GM23338 (cell line): ENCODE data around the gene KDM4B. TPM values are rescaled to one million over a fixed set of nuclear protein-coding genes. Genes with fewer than 3 reads are reported as not detected.

ENCODE experiments used
- ATAC-seq: fragments of 200-7000 bp; cut with Tn5 transposase; 3 replicates; pipeline ENCODE4 v1.9.1; 2020
- DNase-seq: peaks from one replicate; pipeline ENCODE4 v3.0.0-alpha.2; 2015; ENCODE audit warnings: low spot score
- H2AFZ ChIP-seq: fragments of 200-600 bp; sonication (generic); 2 replicates; pipeline ENCODE4 v1.8.0; 2016; ENCODE audit warnings: antibody characterized with exemption, mild to moderate bottlenecking, moderate library complexity
- H3F3A ChIP-seq: fragments of 200-600 bp; sonication (generic); replicated peaks from 2 replicates; pipeline ENCODE4 v1.8.0; 2017; ENCODE audit warnings: antibody characterized with exemption, mixed run types, low read depth
- H3K27ac ChIP-seq: fragments of 200-600 bp; sonication (generic); 2 replicates; pipeline ENCODE4 v1.6.1; 2016; ENCODE audit warnings: low read depth
- H3K27me3 ChIP-seq: fragments of 200-600 bp; sonication (generic); 2 replicates; pipeline ENCODE4 v1.8.0; 2016; ENCODE audit warnings: mild to moderate bottlenecking, mixed run types, moderate library complexity; ENCODE audit not compliant: insufficient read depth
- H3K36me3 ChIP-seq: fragments of 200-600 bp; sonication (generic); 2 replicates; pipeline ENCODE4 v1.8.0; 2016; ENCODE audit warnings: mild to moderate bottlenecking; ENCODE audit not compliant: insufficient read depth
- H3K4me1 ChIP-seq: fragments of 200-600 bp; sonication (generic); 2 replicates; pipeline ENCODE4 v1.8.0; 2016; ENCODE audit warnings: mild to moderate bottlenecking, moderate library complexity; ENCODE audit not compliant: insufficient read depth
- H3K4me2 ChIP-seq: fragments of 200-600 bp; sonication (generic); 2 replicates; pipeline ENCODE4 v1.7.1; 2017; ENCODE audit warnings: mixed run types
- H3K4me3 ChIP-seq: fragments of 200-600 bp; sonication (generic); 2 replicates; pipeline ENCODE4 v1.6.1; 2016; ENCODE audit warnings: mixed run types
- H3K79me2 ChIP-seq: fragments of 200-600 bp; sonication (generic); replicated peaks from 2 replicates; pipeline ENCODE4 v1.8.0; 2017; ENCODE audit warnings: mild to moderate bottlenecking; ENCODE audit not compliant: insufficient read depth
- H3K9me2 ChIP-seq: fragments of 200-600 bp; sonication (generic); 2 replicates; pipeline ENCODE4 v1.8.0; 2017; ENCODE audit not compliant: insufficient read depth
- H4K20me1 ChIP-seq: fragments of 200-600 bp; sonication (generic); replicated peaks from 2 replicates; pipeline ENCODE4 v1.8.0; 2017; ENCODE audit warnings: mild to moderate bottlenecking; ENCODE audit not compliant: insufficient read depth
- H3K27ac Mint-ChIP-seq: 2 replicates; pipeline ENCODE4 v1.8.0; 2020; ENCODE audit warnings: inconsistent platforms, mild to moderate bottlenecking, moderate library complexity, mixed read lengths
- H3K27me3 Mint-ChIP-seq: 3 replicates; pipeline ENCODE4 v1.8.0; 2022; ENCODE audit warnings: low read depth, mild to moderate bottlenecking, moderate library complexity, mixed read lengths, inconsistent platforms; ENCODE audit not compliant: insufficient read depth, poor library complexity
- H3K36me3 Mint-ChIP-seq: 3 replicates; pipeline ENCODE4 v1.8.0; 2021; ENCODE audit warnings: low read depth, mild to moderate bottlenecking, inconsistent platforms, moderate library complexity, mixed read lengths
- H3K4me1 Mint-ChIP-seq: 3 replicates; pipeline ENCODE4 v1.8.0; 2020; ENCODE audit warnings: mild to moderate bottlenecking, inconsistent platforms, mixed read lengths
- H3K4me3 Mint-ChIP-seq: 3 replicates; pipeline ENCODE4 v1.8.0; 2021; ENCODE audit warnings: moderate library complexity, mild to moderate bottlenecking, inconsistent platforms, mixed read lengths
- H3K9me3 Mint-ChIP-seq: 3 replicates; pipeline ENCODE4 v1.8.0; 2020; ENCODE audit warnings: moderate library complexity, mild to moderate bottlenecking, inconsistent platforms, mixed read lengths
- CREB1 ChIP-seq: fragments of 250-450 bp; sonication (Bioruptor Pico); IDR thresholded peaks from 2 replicates; pipeline ENCODE4 v1.5.0; 2020; ENCODE audit warnings: low read depth, mild to moderate bottlenecking, moderate library complexity
- EZH2 ChIP-seq: fragments of 200-600 bp; sonication (generic); IDR thresholded peaks from one replicate; pipeline ENCODE4 v1.8.0; 2017; ENCODE audit warnings: antibody characterized with exemption, mild to moderate bottlenecking, low read depth; ENCODE audit not compliant: unreplicated experiment
- EZH2phosphoT487 ChIP-seq: fragments of 200-600 bp; sonication (generic); IDR thresholded peaks from one replicate; pipeline ENCODE4 v1.8.1; 2018; ENCODE audit warnings: antibody characterized with exemption; ENCODE audit not compliant: unreplicated experiment
- JUNB ChIP-seq: IDR thresholded peaks from one replicate; pipeline ENCODE4 v1.6.1; 2016; ENCODE audit warnings: antibody characterized with exemption; ENCODE audit not compliant: unreplicated experiment
- NANOG ChIP-seq: IDR thresholded peaks from 2 replicates; pipeline ENCODE4 v1.6.1; 2016; ENCODE audit warnings: antibody characterized with exemption, borderline replicate concordance
- POLR2AphosphoS5 ChIP-seq: IDR thresholded peaks from 2 replicates; pipeline ENCODE4 v1.6.1; 2016; ENCODE audit warnings: antibody characterized with exemption, low read depth
- STAT1 ChIP-seq: IDR thresholded peaks from one replicate; pipeline ENCODE4 v1.6.1; 2016; ENCODE audit warnings: antibody characterized with exemption; ENCODE audit not compliant: unreplicated experiment
- ZNF114 ChIP-seq: fragments of 250-450 bp; sonication (Bioruptor Pico); IDR thresholded peaks from 2 replicates; pipeline ENCODE4 v1.5.0; 2020; ENCODE audit warnings: mild to moderate bottlenecking, moderate library complexity
- ZNF331 ChIP-seq: fragments of 250-450 bp; sonication (Bioruptor Pico); IDR thresholded peaks from 2 replicates; pipeline ENCODE4 v1.5.0; 2020; ENCODE audit warnings: low read depth, mild to moderate bottlenecking, moderate library complexity
- polyA plus RNA-seq: library from polyadenylated mRNA; unstranded; fragments of >200 nt; fragmentation: Nextera tagmentation; extraction: Ambion mirVana; gene quantifications from 2 replicates; pipeline ENCODE4 v1.2.1, GENCODE V29; 2016
- total RNA-seq: library from RNA; depleted of rRNA; stranded (reverse); fragments of >200 nt; shearing (Covaris generic); gene quantifications from 2 replicates; pipeline ENCODE4 v1.2.3, GENCODE V29; 2014
- TF ChIP-seq, protein P1 (sequence below), 2 experiments: fragments of 200-600 bp in 1 of 2; sonication (generic) in 1 of 2; conservative IDR thresholded peaks; 2 replicates each; pipeline versions ENCODE4 v1.5.1 to v1.6.1; 2016 to 2017; ENCODE audit warnings: antibody characterized with exemption in 2 of 2, low read depth in 2 of 2, mild to moderate bottlenecking in 2 of 2, moderate library complexity in 1 of 2
- TF ChIP-seq, protein P2 (sequence below): IDR thresholded peaks from 2 replicates; pipeline ENCODE4 v1.6.1; 2016; ENCODE audit warnings: antibody characterized with exemption
- TF ChIP-seq, protein P3 (sequence below): fragments of 250-450 bp; sonication (Bioruptor Pico); IDR thresholded peaks from 2 replicates; pipeline ENCODE4 v1.5.0; 2020; ENCODE audit warnings: mild to moderate bottlenecking, moderate library complexity
- TF ChIP-seq, protein P4 (sequence below): IDR thresholded peaks from one replicate; pipeline ENCODE4 v1.6.1; 2018; ENCODE audit warnings: antibody characterized with exemption; ENCODE audit not compliant: unreplicated experiment

KDM4B gene
- total and polyA plus RNA-seq, 2 experiments from 2014 or later = 9.1 to 27.6 TPM

DNA sequence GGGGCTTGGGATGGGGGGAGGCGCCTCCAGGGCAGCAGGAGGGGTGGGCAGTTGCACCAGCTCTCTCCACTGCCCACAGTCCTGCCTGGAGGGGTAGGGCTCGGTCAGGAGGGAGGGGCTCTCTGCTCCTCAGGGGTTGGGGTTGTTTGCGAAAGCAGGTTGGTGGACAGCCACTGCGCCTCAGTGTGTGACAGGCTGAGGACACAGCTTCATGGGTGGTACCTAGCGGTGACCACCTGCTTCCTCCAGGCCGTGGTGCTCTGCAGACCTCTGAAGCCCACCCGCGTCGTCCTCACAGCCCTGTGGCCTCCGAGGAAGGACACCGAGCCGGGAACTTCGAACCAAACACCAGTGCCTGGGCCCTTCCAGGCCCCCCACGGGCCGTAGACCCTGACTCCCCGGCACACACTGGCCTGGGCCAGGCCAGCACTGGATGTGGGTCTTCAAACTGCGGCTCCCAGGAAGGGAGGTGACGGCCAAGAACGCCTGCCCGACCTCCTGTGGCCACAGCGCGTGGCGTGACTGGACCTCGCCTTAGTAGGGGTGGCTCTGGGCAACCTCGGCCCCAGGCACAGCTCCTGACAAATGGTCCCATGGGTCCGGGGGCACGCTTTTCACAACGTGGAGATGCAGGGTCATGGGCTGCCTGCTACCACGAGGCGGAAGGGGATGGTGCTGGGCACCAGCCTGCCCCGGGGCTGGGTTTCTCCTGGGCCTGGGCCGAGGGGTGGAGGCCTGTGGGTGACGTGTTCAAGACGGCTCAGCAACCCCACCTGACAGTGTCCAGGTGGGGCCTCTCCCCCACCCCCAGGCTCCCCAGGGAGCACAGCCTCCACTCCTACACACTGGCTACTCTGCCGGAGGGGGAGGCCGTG, 173.2 kb downstream of the KDM4B start:
- Histone ChIP-seq H2AFZ (no peak overlapping the region), H3K79me2 (no peaks in the 10 kb centered on the region), H3K9me2 (no peaks in the 10 kb centered on the region), H3K4me3 (no peak overlapping the region), H3K27me3 (no peaks in the 10 kb centered on the region), H3F3A (no peaks in the 10 kb centered on the region), H3K36me3 (peaks cover 3% of the 10 kb centered on the region; the same call in 1 of the 2 replicates), H4K20me1 (no peaks in the 10 kb centered on the region; the same call in 1 of the 2 replicates), H3K27ac (no peak overlapping the region), H3K4me2 (no peak overlapping the region), H3K4me1 (no peaks in the 10 kb centered on the region)
- Mint-ChIP-seq H3K9me3 (no peaks in the 10 kb centered on the region; the same call in 2 of the 3 replicates), H3K4me1 (no peaks in the 10 kb centered on the region; the same call in 2 of the 3 replicates), H3K4me3 (no peak overlapping the region), H3K27me3 (peaks cover 14% of the 10 kb centered on the region), H3K27ac (no peak overlapping the region), H3K36me3 (peaks cover 29% of the 10 kb centered on the region)
- DNase-seq (no peak), ATAC-seq (no peak)
- TF ChIP-seq, protein P1, sequence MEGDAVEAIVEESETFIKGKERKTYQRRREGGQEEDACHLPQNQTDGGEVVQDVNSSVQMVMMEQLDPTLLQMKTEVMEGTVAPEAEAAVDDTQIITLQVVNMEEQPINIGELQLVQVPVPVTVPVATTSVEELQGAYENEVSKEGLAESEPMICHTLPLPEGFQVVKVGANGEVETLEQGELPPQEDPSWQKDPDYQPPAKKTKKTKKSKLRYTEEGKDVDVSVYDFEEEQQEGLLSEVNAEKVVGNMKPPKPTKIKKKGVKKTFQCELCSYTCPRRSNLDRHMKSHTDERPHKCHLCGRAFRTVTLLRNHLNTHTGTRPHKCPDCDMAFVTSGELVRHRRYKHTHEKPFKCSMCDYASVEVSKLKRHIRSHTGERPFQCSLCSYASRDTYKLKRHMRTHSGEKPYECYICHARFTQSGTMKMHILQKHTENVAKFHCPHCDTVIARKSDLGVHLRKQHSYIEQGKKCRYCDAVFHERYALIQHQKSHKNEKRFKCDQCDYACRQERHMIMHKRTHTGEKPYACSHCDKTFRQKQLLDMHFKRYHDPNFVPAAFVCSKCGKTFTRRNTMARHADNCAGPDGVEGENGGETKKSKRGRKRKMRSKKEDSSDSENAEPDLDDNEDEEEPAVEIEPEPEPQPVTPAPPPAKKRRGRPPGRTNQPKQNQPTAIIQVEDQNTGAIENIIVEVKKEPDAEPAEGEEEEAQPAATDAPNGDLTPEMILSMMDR (conservative IDR thresholded peaks at IDR 0.05; ENCODE audit: low read depth in 2 of 2) = no peak
- TF ChIP-seq POLR2AphosphoS5 = no peak
- TF ChIP-seq CREB1 (CRISPR knock-in tag) = no peak
- TF ChIP-seq, protein P2, sequence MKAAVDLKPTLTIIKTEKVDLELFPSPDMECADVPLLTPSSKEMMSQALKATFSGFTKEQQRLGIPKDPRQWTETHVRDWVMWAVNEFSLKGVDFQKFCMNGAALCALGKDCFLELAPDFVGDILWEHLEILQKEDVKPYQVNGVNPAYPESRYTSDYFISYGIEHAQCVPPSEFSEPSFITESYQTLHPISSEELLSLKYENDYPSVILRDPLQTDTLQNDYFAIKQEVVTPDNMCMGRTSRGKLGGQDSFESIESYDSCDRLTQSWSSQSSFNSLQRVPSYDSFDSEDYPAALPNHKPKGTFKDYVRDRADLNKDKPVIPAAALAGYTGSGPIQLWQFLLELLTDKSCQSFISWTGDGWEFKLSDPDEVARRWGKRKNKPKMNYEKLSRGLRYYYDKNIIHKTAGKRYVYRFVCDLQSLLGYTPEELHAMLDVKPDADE = no peak
- TF ChIP-seq, protein P3, sequence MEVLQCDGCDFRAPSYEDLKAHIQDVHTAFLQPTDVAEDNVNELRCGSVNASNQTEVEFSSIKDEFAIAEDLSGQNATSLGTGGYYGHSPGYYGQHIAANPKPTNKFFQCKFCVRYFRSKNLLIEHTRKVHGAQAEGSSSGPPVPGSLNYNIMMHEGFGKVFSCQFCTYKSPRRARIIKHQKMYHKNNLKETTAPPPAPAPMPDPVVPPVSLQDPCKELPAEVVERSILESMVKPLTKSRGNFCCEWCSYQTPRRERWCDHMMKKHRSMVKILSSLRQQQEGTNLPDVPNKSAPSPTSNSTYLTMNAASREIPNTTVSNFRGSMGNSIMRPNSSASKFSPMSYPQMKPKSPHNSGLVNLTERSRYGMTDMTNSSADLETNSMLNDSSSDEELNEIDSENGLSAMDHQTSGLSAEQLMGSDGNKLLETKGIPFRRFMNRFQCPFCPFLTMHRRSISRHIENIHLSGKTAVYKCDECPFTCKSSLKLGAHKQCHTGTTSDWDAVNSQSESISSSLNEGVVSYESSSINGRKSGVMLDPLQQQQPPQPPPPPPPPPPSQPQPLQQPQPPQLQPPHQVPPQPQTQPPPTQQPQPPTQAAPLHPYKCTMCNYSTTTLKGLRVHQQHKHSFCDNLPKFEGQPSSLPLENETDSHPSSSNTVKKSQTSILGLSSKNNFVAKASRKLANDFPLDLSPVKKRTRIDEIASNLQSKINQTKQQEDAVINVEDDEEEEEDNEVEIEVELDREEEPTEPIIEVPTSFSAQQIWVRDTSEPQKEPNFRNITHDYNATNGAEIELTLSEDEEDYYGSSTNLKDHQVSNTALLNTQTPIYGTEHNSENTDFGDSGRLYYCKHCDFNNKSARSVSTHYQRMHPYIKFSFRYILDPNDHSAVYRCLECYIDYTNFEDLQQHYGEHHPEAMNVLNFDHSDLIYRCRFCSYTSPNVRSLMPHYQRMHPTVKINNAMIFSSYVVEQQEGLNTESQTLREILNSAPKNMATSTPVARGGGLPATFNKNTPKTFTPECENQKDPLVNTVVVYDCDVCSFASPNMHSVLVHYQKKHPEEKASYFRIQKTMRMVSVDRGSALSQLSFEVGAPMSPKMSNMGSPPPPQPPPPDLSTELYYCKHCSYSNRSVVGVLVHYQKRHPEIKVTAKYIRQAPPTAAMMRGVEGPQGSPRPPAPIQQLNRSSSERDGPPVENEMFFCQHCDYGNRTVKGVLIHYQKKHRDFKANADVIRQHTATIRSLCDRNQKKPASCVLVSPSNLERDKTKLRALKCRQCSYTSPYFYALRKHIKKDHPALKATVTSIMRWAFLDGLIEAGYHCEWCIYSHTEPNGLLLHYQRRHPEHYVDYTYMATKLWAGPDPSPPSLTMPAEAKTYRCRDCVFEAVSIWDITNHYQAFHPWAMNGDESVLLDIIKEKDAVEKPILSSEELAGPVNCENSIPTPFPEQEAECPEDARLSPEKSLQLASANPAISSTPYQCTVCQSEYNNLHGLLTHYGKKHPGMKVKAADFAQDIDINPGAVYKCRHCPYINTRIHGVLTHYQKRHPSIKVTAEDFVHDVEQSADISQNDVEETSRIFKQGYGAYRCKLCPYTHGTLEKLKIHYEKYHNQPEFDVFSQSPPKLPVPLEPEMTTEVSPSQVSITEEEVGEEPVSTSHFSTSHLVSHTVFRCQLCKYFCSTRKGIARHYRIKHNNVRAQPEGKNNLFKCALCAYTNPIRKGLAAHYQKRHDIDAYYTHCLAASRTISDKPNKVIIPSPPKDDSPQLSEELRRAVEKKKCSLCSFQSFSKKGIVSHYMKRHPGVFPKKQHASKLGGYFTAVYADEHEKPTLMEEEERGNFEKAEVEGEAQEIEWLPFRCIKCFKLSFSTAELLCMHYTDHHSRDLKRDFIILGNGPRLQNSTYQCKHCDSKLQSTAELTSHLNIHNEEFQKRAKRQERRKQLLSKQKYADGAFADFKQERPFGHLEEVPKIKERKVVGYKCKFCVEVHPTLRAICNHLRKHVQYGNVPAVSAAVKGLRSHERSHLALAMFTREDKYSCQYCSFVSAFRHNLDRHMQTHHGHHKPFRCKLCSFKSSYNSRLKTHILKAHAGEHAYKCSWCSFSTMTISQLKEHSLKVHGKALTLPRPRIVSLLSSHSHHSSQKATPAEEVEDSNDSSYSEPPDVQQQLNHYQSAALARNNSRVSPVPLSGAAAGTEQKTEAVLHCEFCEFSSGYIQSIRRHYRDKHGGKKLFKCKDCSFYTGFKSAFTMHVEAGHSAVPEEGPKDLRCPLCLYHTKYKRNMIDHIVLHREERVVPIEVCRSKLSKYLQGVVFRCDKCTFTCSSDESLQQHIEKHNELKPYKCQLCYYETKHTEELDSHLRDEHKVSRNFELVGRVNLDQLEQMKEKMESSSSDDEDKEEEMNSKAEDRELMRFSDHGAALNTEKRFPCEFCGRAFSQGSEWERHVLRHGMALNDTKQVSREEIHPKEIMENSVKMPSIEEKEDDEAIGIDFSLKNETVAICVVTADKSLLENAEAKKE (CRISPR knock-in tag) = no peak
- TF ChIP-seq STAT1 = no peak
- no peak for TF ChIP-seq EZH2phosphoT487
- TF ChIP-seq ZNF114 (CRISPR knock-in tag) = no peak
- TF ChIP-seq EZH2 = no peak
- TF ChIP-seq, protein P4, sequence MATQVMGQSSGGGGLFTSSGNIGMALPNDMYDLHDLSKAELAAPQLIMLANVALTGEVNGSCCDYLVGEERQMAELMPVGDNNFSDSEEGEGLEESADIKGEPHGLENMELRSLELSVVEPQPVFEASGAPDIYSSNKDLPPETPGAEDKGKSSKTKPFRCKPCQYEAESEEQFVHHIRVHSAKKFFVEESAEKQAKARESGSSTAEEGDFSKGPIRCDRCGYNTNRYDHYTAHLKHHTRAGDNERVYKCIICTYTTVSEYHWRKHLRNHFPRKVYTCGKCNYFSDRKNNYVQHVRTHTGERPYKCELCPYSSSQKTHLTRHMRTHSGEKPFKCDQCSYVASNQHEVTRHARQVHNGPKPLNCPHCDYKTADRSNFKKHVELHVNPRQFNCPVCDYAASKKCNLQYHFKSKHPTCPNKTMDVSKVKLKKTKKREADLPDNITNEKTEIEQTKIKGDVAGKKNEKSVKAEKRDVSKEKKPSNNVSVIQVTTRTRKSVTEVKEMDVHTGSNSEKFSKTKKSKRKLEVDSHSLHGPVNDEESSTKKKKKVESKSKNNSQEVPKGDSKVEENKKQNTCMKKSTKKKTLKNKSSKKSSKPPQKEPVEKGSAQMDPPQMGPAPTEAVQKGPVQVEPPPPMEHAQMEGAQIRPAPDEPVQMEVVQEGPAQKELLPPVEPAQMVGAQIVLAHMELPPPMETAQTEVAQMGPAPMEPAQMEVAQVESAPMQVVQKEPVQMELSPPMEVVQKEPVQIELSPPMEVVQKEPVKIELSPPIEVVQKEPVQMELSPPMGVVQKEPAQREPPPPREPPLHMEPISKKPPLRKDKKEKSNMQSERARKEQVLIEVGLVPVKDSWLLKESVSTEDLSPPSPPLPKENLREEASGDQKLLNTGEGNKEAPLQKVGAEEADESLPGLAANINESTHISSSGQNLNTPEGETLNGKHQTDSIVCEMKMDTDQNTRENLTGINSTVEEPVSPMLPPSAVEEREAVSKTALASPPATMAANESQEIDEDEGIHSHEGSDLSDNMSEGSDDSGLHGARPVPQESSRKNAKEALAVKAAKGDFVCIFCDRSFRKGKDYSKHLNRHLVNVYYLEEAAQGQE = no peak
- TF ChIP-seq JUNB = no peak
- no peak for TF ChIP-seq ZNF331 (CRISPR knock-in tag)
- no peak for TF ChIP-seq NANOG
